ENCODE data around the gene LMTK2.

Gene LMTK2

DNA sequence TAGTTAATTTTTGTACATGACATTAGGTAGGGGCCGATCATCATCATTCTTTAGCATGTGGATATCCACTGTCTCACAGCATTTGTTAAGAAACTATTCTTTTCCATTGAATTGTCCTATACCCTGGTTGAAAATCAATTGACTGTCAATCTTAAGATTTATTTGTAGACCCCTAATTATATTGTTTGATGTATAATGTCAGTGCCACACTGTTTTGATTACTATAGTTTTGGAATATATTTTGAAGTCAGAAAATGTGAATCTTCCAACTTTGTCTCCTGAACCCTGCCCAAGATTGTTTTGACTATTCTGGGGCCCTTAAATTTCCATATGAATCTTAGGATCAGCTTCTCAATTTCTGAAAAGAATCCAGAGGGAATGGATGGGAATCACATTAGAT is 6.6 kb upstream of the LMTK2 start:
- TF ChIP-seq, protein P1, sequence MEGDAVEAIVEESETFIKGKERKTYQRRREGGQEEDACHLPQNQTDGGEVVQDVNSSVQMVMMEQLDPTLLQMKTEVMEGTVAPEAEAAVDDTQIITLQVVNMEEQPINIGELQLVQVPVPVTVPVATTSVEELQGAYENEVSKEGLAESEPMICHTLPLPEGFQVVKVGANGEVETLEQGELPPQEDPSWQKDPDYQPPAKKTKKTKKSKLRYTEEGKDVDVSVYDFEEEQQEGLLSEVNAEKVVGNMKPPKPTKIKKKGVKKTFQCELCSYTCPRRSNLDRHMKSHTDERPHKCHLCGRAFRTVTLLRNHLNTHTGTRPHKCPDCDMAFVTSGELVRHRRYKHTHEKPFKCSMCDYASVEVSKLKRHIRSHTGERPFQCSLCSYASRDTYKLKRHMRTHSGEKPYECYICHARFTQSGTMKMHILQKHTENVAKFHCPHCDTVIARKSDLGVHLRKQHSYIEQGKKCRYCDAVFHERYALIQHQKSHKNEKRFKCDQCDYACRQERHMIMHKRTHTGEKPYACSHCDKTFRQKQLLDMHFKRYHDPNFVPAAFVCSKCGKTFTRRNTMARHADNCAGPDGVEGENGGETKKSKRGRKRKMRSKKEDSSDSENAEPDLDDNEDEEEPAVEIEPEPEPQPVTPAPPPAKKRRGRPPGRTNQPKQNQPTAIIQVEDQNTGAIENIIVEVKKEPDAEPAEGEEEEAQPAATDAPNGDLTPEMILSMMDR (IDR thresholded peaks at IDR 0.05; ENCODE audit: poor library complexity, severe bottlenecking) = no peak
- Histone ChIP-seq H3K36me3 (ENCODE audit: low read depth) (no peaks in the 10 kb centered on the region), H3K4me3 (ENCODE audit: severe bottlenecking) (no peak overlapping the region), H3K27me3 (ENCODE audit: insufficient read depth, poor library complexity, severe bottlenecking) (no peaks in the 10 kb centered on the region), H3K4me1 (ENCODE audit: insufficient read depth, poor library complexity, severe bottlenecking) (no peaks in the 10 kb centered on the region), H3K27ac (ENCODE audit: poor library complexity, severe bottlenecking) (no peak overlapping the region), H3K9me3 (ENCODE audit: severe bottlenecking) (peaks cover 19% of the 10 kb centered on the region)
- no peak for ATAC-seq (ENCODE audit: low read depth)
- DNase-seq (ENCODE audit: low spot score) = no peak

DNA sequence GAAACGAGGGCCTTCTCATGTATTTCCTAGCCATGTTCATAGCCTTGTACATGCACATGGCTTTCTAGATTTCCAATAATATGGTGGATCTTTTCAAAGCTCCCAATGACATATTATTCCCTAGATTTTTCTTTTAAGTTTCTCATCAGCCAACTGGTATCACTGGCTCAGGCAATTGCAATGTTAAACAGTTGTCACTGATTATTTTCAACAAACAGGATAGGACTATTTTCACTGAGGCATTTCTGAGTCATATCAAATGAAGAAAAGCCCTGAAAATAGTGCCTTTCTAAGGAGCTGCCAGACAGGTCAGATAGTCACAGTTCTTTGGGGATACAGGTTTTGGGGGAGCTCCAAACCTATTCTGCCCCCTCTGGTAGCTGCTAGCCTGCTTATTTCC is 4.5 kb upstream of the LMTK2 start:
- ATAC-seq (ENCODE audit: low read depth) = no peak
- DNase-seq (ENCODE audit: low spot score) = no peak
- Histone ChIP-seq H3K9me3 (ENCODE audit: severe bottlenecking) (peaks cover 7% of the 10 kb centered on the region), H3K4me3 (ENCODE audit: severe bottlenecking) (no peak overlapping the region), H3K36me3 (ENCODE audit: low read depth) (no peaks in the 10 kb centered on the region), H3K27ac (ENCODE audit: poor library complexity, severe bottlenecking) (no peak overlapping the region), H3K27me3 (ENCODE audit: insufficient read depth, poor library complexity, severe bottlenecking) (no peaks in the 10 kb centered on the region), H3K4me1 (ENCODE audit: insufficient read depth, poor library complexity, severe bottlenecking) (no peaks in the 10 kb centered on the region)
- TF ChIP-seq, protein P1 (IDR thresholded peaks at IDR 0.05; ENCODE audit: poor library complexity, severe bottlenecking) = no peak

DNA sequence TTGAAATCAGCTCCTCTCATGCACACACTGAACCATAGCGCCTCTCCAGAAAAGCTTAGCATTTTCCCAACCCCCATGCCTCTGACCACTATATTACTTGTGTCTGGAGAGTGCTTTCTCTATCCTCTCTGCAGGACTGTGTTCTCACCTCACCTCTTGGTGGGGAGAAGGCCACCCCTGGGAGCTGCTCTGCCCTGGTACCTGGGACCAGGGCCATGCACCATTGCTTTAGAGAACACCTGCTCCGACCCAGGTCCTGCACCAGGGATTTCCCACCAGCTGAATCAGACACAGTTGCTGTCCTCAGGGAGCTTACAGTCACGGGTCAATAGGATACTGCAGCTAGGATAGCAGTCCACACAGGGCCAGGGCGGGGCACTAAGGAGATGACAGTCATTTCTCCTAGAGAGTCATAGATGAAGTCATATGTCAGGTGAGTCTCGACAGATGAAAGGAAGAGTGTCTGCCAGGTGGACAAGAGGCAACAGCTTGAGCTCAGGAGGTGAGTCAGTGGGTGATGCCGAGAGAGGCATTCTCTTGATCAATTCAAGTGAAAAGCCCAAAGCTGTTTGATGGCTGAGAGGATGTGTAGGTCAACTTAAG is 619 bp upstream of the LMTK2 start:
- ATAC-seq (ENCODE audit: low read depth) = peak; percentile 47
- TF ChIP-seq, protein P1 (IDR thresholded peaks at IDR 0.05; ENCODE audit: poor library complexity, severe bottlenecking) = no peak
- Histone ChIP-seq H3K4me3 (ENCODE audit: severe bottlenecking) (peak overlapping the region; percentile 89), H3K27ac (ENCODE audit: poor library complexity, severe bottlenecking) (peak overlapping the region; percentile 8), H3K4me1 (ENCODE audit: insufficient read depth, poor library complexity, severe bottlenecking) (no peaks in the 10 kb centered on the region), H3K27me3 (ENCODE audit: insufficient read depth, poor library complexity, severe bottlenecking) (no peaks in the 10 kb centered on the region), H3K36me3 (ENCODE audit: low read depth) (no peaks in the 10 kb centered on the region), H3K9me3 (ENCODE audit: severe bottlenecking) (no peaks in the 10 kb centered on the region)
- no peak for DNase-seq (ENCODE audit: low spot score)

DNA sequence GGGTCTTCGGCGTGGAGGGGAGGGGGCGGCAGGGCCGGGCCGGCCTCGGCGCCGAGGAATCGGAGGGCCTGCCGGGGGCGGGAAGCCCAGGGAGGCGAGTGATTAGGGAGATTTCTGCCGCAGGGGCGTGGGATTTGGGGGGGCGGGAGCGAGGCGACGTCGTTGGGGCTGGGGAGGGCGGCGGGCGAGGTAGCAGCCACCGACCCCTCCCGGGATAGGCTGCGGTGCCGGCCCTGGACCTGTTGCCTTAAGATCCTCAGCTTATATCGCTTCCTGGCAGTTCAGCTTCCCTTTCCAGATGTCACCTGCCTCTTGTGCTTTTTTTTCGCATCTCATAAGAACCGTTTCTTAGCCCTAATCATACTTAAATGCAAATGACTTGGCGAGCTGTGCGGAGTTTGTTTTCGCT is 655 bp downstream of the LMTK2 start:
- TF ChIP-seq, protein P1 (IDR thresholded peaks at IDR 0.05; ENCODE audit: poor library complexity, severe bottlenecking) = no peak
- H3K36me3 ChIP-seq (ENCODE audit: low read depth) = no peaks in the 10 kb centered on the region
- H3K9me3 ChIP-seq (ENCODE audit: severe bottlenecking) = no peaks in the 10 kb centered on the region
- no peaks in the 10 kb centered on the region for H3K27me3 ChIP-seq (ENCODE audit: insufficient read depth, poor library complexity, severe bottlenecking)
- peak overlapping the region; percentile 89 for H3K4me3 ChIP-seq (ENCODE audit: severe bottlenecking)
- H3K4me1 ChIP-seq (ENCODE audit: insufficient read depth, poor library complexity, severe bottlenecking) = no peaks in the 10 kb centered on the region
- no peak for DNase-seq (ENCODE audit: low spot score)
- ATAC-seq (ENCODE audit: low read depth) = 0 out of 3 replicates have a peak, but pooled peaks have one; percentile 3
- H3K27ac ChIP-seq (ENCODE audit: poor library complexity, severe bottlenecking) = peak overlapping the region; percentile 8

DNA sequence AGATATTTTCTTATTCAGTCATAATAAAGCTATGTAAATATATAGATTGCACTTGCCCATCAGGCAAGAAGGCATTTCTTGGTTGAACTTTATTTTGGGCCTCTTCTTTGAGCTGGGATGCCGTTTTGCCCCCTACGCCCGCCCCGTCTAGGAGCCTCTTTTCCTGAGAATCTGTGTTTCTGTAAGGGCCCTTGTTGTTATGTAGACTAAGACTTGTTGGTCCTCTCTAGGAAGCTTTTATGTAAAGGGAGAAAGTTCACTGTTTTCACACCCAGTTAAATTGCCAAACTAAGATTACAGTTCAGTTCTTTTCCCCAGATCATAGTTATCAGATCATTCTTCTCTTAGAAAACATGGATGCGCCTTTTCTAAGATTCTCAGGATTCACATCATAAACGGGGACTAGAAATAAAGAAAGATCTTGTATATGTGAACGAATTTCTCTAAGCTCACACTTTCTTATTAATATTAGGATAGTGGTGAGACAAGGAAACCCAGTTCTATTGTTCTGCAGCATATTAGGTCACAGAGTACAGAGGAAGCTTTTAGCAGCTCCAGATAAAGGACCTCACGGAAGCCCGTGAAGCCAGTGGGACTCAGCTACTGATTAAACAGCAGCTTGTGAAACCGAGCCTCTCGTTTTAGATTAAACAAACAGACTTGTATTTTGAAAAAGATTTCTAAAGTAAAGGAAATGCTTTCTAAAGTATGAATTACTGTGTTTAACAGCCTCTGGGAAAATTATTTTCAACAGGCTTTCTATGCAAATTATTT is 3.8 kb downstream of the LMTK2 start:
- no peaks in the 10 kb centered on the region for H3K27me3 ChIP-seq (ENCODE audit: insufficient read depth, poor library complexity, severe bottlenecking)
- ATAC-seq (ENCODE audit: low read depth) (no peak), DNase-seq (ENCODE audit: low spot score) (no peak)
- H3K27ac ChIP-seq (ENCODE audit: poor library complexity, severe bottlenecking) = no peak overlapping the region
- no peaks in the 10 kb centered on the region for H3K9me3 ChIP-seq (ENCODE audit: severe bottlenecking)
- H3K4me1 ChIP-seq (ENCODE audit: insufficient read depth, poor library complexity, severe bottlenecking) = no peaks in the 10 kb centered on the region
- H3K36me3 ChIP-seq (ENCODE audit: low read depth) = no peaks in the 10 kb centered on the region
- H3K4me3 ChIP-seq (ENCODE audit: severe bottlenecking) = no peak overlapping the region
- TF ChIP-seq, protein P1 (IDR thresholded peaks at IDR 0.05; ENCODE audit: poor library complexity, severe bottlenecking) = no peak

All from RWPE2 (cell line).